K562 (cell line): ENCODE results near the gene RGS14. TPM values are rescaled to one million over a fixed set of nuclear protein-coding genes. Genes with fewer than 3 reads are reported as not detected.

Experiments used
- ATAC-seq: fragments of 200-7000 bp; cut with Tn5 transposase; 3 replicates; pipeline ENCODE4 v1.9.1; 2020; ENCODE audit warnings: moderate library complexity
- BruUV-seq: library from RNA; stranded (reverse); fragments of 400-500 nt; replicated peaks from 2 replicates; lab custom pipeline; 2021; lab: Mats Ljungman, UMichigan
- CTCF ChIA-PET: fragments of 300-600 bp; formaldehyde crosslinking; extraction: SDS; loops from one replicate; lab custom pipeline; 2021; ENCODE audit warnings: low intra/inter-chr PET ratio; lab: Yijun Ruan, JAX
- POLR2A ChIA-PET: fragments of 300-600, 350-650 bp; sonication (Branson Sonifier 250); formaldehyde crosslinking; extraction: SDS; loops from one replicate; lab custom pipeline; 2021; ENCODE audit warnings: antibody characterized with exemption, inconsistent platforms; lab: Yijun Ruan, JAX
- DNase-seq, 4 experiments: peaks; one replicate each; pipeline versions ENCODE4 v3.0.0 to v3.0.0-alpha.2; 2011 to 2018; ENCODE audit warnings: low spot score in 3 of 4, mixed read lengths in 3 of 4; ENCODE audit errors: extremely low read depth in 1 of 4
- FAIRE-seq: peaks from 2 replicates; lab custom pipeline; 2011; peaks lifted over from hg19 to GRCh38; lab: Jason Lieb, UNC
- H2AFZ ChIP-seq: 2 replicates; pipeline ENCODE4 v1.6.0; 2011; ENCODE audit warnings: low read depth, low read length, control low read depth, inconsistent platforms
- H3K27ac ChIP-seq: fragments of 200-600 bp; 3 replicates; pipeline ENCODE4 v1.8.0; 2011; ENCODE audit warnings: low read depth, mild to moderate bottlenecking, control low read depth, inconsistent platforms, low read length, moderate library complexity, mixed read lengths; ENCODE audit errors: extremely low read depth
- H3K27me3 ChIP-seq, 2 experiments: fragments of 300-600 bp in 1 of 2; 2 replicates in 1 of 2; 3 replicates in 1 of 2; pipeline versions ENCODE4 v1.6.0 to v1.8.0; 2011; ENCODE audit warnings: inconsistent platforms in 2 of 2, low read length in 2 of 2, mild to moderate bottlenecking in 1 of 2, mixed read lengths in 1 of 2, moderate library complexity in 1 of 2; ENCODE audit not compliant: control insufficient read depth in 2 of 2, insufficient read depth in 2 of 2
- H3K36me3 ChIP-seq: fragments of 300-600 bp; 3 replicates; pipeline ENCODE4 v1.8.0; 2011; ENCODE audit warnings: mild to moderate bottlenecking, low read length, inconsistent platforms; ENCODE audit not compliant: control insufficient read depth, insufficient read depth
- H3K4me1 ChIP-seq, 2 experiments: fragments of 200-600 bp in 1 of 2; replicated peaks in 1 of 2; 2 replicates in 1 of 2; 3 replicates in 1 of 2; pipeline versions ENCODE4 v1.5.1 to v1.8.0; 2011; ENCODE audit warnings: inconsistent platforms in 2 of 2, low read length in 2 of 2, mild to moderate bottlenecking in 1 of 2, mixed read lengths in 1 of 2, moderate library complexity in 1 of 2; ENCODE audit not compliant: control insufficient read depth in 2 of 2, insufficient read depth in 2 of 2
- H3K4me2 ChIP-seq: 2 replicates; pipeline ENCODE4 v1.6.1; 2011; ENCODE audit warnings: low read length, control low read depth, inconsistent platforms, mixed read lengths; ENCODE audit not compliant: insufficient read depth
- H3K4me3 ChIP-seq: fragments of 200-600 bp; sonication (generic), shearing (Covaris generic); 2 replicates; pipeline ENCODE4 v1.5.1; 2016; ENCODE audit warnings: control low read depth, inconsistent platforms
- H3K79me2 ChIP-seq: fragments of 200-600 bp; 3 replicates; pipeline ENCODE4 v1.8.0; 2011; ENCODE audit warnings: low read length, inconsistent platforms; ENCODE audit not compliant: control insufficient read depth, insufficient read depth
- H3K9ac ChIP-seq, 2 experiments: 2 replicates each; pipeline versions ENCODE4 v1.6.0 to v1.6.1; 2011; ENCODE audit warnings: low read depth in 2 of 2, low read length in 2 of 2, control low read depth in 1 of 2, inconsistent platforms in 1 of 2, mild to moderate bottlenecking in 1 of 2, mixed read lengths in 1 of 2; ENCODE audit not compliant: insufficient read depth in 1 of 2
- H3K9me1 ChIP-seq: one replicate; pipeline ENCODE4 v1.6.0; 2011; ENCODE audit warnings: inconsistent platforms, mild to moderate bottlenecking, low read length, moderate library complexity; ENCODE audit not compliant: control insufficient read depth, insufficient read depth
- H3K9me3 ChIP-seq: replicated peaks from 2 replicates; pipeline ENCODE4 v1.5.1; 2011; ENCODE audit warnings: low read depth, low read length, inconsistent platforms; ENCODE audit not compliant: control insufficient read depth, insufficient read depth
- H4K20me1 ChIP-seq: replicated peaks from 2 replicates; pipeline ENCODE4 v1.6.1; 2011; ENCODE audit warnings: low read length, inconsistent platforms, mixed read lengths; ENCODE audit not compliant: control insufficient read depth, insufficient read depth
- BCOR ChIP-seq: fragments of 450-650 bp; IDR thresholded peaks from 2 replicates; pipeline ENCODE4 v1.6.1; 2016
- NRF1 ChIP-seq, 2 experiments: fragments of 450-650 bp; IDR thresholded peaks in 1 of 2; conservative IDR thresholded peaks in 1 of 2; 2 replicates each; pipeline ENCODE4 v1.6.1; 2014; ENCODE audit warnings: mild to moderate bottlenecking in 2 of 2
- RBM25 ChIP-seq: fragments of 200-400 bp; formaldehyde crosslinking; IDR thresholded peaks from 2 replicates; pipeline ENCODE4 v1.6.1; 2018; ENCODE audit warnings: low read length, low read depth, moderate library complexity; ENCODE audit not compliant: severe bottlenecking
- ZKSCAN3 ChIP-seq: fragments of 250-450 bp; sonication (Bioruptor Pico); IDR thresholded peaks from 2 replicates; pipeline ENCODE4 v1.4.0; 2020
- WGBS: fragments of 100-300 bp; shearing (Covaris generic); methylation state at CpG from one replicate; pipeline ENCODE4 v1.1.6; 2016; ENCODE audit warnings: low coverage, mixed read lengths; ENCODE audit not compliant: insufficient coverage; ENCODE audit errors: missing lambda C conversion rate; 5-methylcytosine and 5-hydroxymethylcytosine counted together
- in situ Hi-C: fragments of 300-500 bp; cut with MboI; formaldehyde crosslinking; loops from 4 replicates; pipeline ENCODE4 v1.15.0; 2018; ENCODE audit warnings: inconsistent platforms, mixed read lengths
- intact Hi-C: fragments of 100-400 bp; cut with micrococcal nuclease; formaldehyde crosslinking; loops from 2 replicates; pipeline ENCODE4 v1.14.2; 2022
- polyA plus RNA-seq, 8 experiments: library from polyadenylated mRNA; depleted of rRNA in 4 of 8; stranded (reverse) in 5 of 8; unstranded in 3 of 8; fragments of >200 nt; fragmentation: Nextera tagmentation in 2 of 8; fragmentation: Illumina TruSeq in 1 of 8; extraction: Ambion mirVana in 2 of 8; extraction: Trizol in 1 of 8; gene quantifications; 2 replicates each; pipeline versions ENCODE4 v1.2.1 to v1.2.3, GENCODE V29; 2011 to 2014; ENCODE audit warnings: inconsistent platforms in 1 of 8, missing spikeins in 1 of 8
- total RNA-seq, 7 experiments: library from RNA; depleted of rRNA in 6 of 7; stranded (reverse); fragments of >200 nt in 6 of 7; fragmentation: Illumina TruSeq in 2 of 7; extraction: Trizol in 2 of 7; gene quantifications; 2 replicates each; pipeline versions ENCODE4 v1.2.1 to v1.2.3, GENCODE V29; 2011 to 2021; ENCODE audit warnings: low replicate concordance in 1 of 7

The RGS14 gene
- total and polyA plus RNA-seq, 9 of the 15 experiments (the other 6 are each of a cell fraction or from before 2014, with no cell fraction given): 0.28 to 75.9 (median 34.5) TPM

- Histone ChIP-seq H3K36me3 (no peaks in the 10 kb centered on the region), H3K9me3 (no peaks in the 10 kb centered on the region), H3K4me3 (no peak overlapping the region), H4K20me1 (no peaks in the 10 kb centered on the region), H3K27me3 (no peaks in the 10 kb centered on the region), H3K79me2 (no peaks in the 10 kb centered on the region), H3K9me1 (no peaks in the 10 kb centered on the region), H3K4me1 (peaks cover 38 to 70% of the 10 kb centered on the region in 2 experiments), H3K27ac (no peak overlapping the region), H2AFZ (peak overlapping the region; percentile 94; the same call in 1 of the 2 replicates), H3K4me2 (peak overlapping the region; percentile 80; the same call in 1 of the 2 replicates), H3K9ac (peak overlapping the region in 1 of 2 experiments; percentile 93; a peak in 2 of 4 replicates)
- no TSS peak for BruUV-seq
- no peak for ATAC-seq
- intact Hi-C loops (loop anchor here (10.0 kb wide), 1 partner anchor 247 kb away; no protein-coding TSS in a partner anchor), in situ Hi-C loops (no loop called here)
- FAIRE-seq: no peak
- DNase-seq: no peak
- TF ChIP-seq NRF1 (conservative IDR thresholded peaks at IDR 0.05 in 1 of 2, IDR thresholded peaks at IDR 0.05 in 1 of 2) (no peak), RBM25 (peak; percentile 74), ZKSCAN3 (CRISPR knock-in tag) (no peak), BCOR (peak; percentile 60)
- ChIA-PET CTCF (no interaction called here), POLR2A (interaction anchor here (0.8 to 2.7 kb wide), 4 partner anchors 9 to 29 kb away, joined by 3 to 18 read pairs (median 4); partner anchors contain the start of gene LMAN2)
- 59% methylated on average over 5 of the region's 6 CpGs for WGBS
Observed at GRCh38 chr5:177361418-177362291, 3.9 kb downstream of the RGS14 start.
